Measurements from ENCODE around the gene ABTB2. TPM values are rescaled to one million over a fixed set of nuclear protein-coding genes. Genes with fewer than 3 reads are reported as not detected.
"Not testable (repeated sequence)": the region's sequence is repeated elsewhere in the genome, so short reads cannot be mapped to it uniquely, and the experiment has no call there.

ABTB2 gene
- total RNA-seq, 2 donors from 2014 or later, result 0.55 to 0.81 TPM

- H3K36me3 Mint-ChIP-seq (ENCODE audit: low read depth), result no peaks in the 10 kb centered on the region
- peaks cover 43% of the 10 kb centered on the region for H3K4me1 Mint-ChIP-seq
- ATAC-seq, result no peak
These were observed 106.2 kb downstream of the ABTB2 start for GRCh38 chr11:34251589-34251980.

GRCh38 chr11:34250732-34251588 lies 106.8 kb downstream of the ABTB2 start:
- no peaks in the 10 kb centered on the region for H3K27me3 Mint-ChIP-seq
- H3K9me3 ChIP-seq (ENCODE audit: control insufficient read depth, low read length, poor library complexity, severe bottlenecking), result no peaks in the 10 kb centered on the region
- ATAC-seq (peak; percentile 87), DNase-seq (peak; percentile 29 to 52 (median 36))
- H3K4me1 Mint-ChIP-seq, result peaks cover 43% of the 10 kb centered on the region
- H3K4me3 Mint-ChIP-seq, result peak overlapping the region; percentile 47
- H3K27ac Mint-ChIP-seq, result peak overlapping the region; percentile 39
- H3K36me3 Mint-ChIP-seq (ENCODE audit: low read depth), result no peaks in the 10 kb centered on the region

More at GRCh38 chr11:34251589-34251980, 106.2 kb downstream of the ABTB2 start:
- peaks cover 1% of the 10 kb centered on the region for H3K27me3 Mint-ChIP-seq
- H3K27ac Mint-ChIP-seq, result peak overlapping the region; percentile 39
- no peak for DNase-seq
- no peaks in the 10 kb centered on the region for H3K9me3 ChIP-seq (ENCODE audit: control insufficient read depth, low read length, poor library complexity, severe bottlenecking)
- H3K4me3 Mint-ChIP-seq, result peak overlapping the region; percentile 47

- no peaks in the 10 kb centered on the region for H3K9me3 ChIP-seq (ENCODE audit: control insufficient read depth, low read length, poor library complexity, severe bottlenecking)
- ATAC-seq, result no peak
- Mint-ChIP-seq H3K4me1 (peaks cover 48% of the 10 kb centered on the region), H3K36me3 (ENCODE audit: low read depth) (no peaks in the 10 kb centered on the region), H3K4me3 (peak overlapping the region; percentile 41), H3K27me3 (no peaks in the 10 kb centered on the region), H3K27ac (peak overlapping the region; percentile 74)
- DNase-seq, result no peak
These were observed 107.6 kb downstream of the ABTB2 start for GRCh38 chr11:34250211-34250610.

GRCh38 chr11:34249439-34249838 lies 108.4 kb downstream of the ABTB2 start:
- H3K27me3 Mint-ChIP-seq, result no peaks in the 10 kb centered on the region
- peaks cover 49% of the 10 kb centered on the region for H3K4me1 Mint-ChIP-seq

GRCh38 chr11:34246511-34246910 lies 111.3 kb downstream of the ABTB2 start:
- not testable (repeated sequence) for DNase-seq; H3K27ac Mint-ChIP-seq; H3K9me3 ChIP-seq (ENCODE audit: control insufficient read depth, low read length, poor library complexity, severe bottlenecking); H3K36me3 Mint-ChIP-seq (ENCODE audit: low read depth); ATAC-seq; H3K4me3 Mint-ChIP-seq; H3K27me3 Mint-ChIP-seq
- H3K4me1 Mint-ChIP-seq, result peaks cover 48% of the 10 kb centered on the region

More at GRCh38 chr11:34249439-34249838, 108.4 kb downstream of the ABTB2 start:
- Mint-ChIP-seq H3K27ac (peak overlapping the region; percentile 83), H3K36me3 (ENCODE audit: low read depth) (no peaks in the 10 kb centered on the region), H3K4me3 (peak overlapping the region; percentile 41)
- ATAC-seq (no peak), DNase-seq (no peak)
- H3K9me3 ChIP-seq (ENCODE audit: control insufficient read depth, low read length, poor library complexity, severe bottlenecking), result no peaks in the 10 kb centered on the region

- Mint-ChIP-seq H3K36me3 (ENCODE audit: low read depth) (no peaks in the 10 kb centered on the region), H3K4me1 (peaks cover 33% of the 10 kb centered on the region), H3K27me3 (no peaks in the 10 kb centered on the region), H3K27ac (no peak overlapping the region), H3K4me3 (no peak overlapping the region)
- ATAC-seq (no peak), DNase-seq (no peak)
- H3K9me3 ChIP-seq (ENCODE audit: control insufficient read depth, low read length, poor library complexity, severe bottlenecking), result no peaks in the 10 kb centered on the region
These were observed 112.8 kb downstream of the ABTB2 start for GRCh38 chr11:34245041-34245440.

GRCh38 chr11:34243600-34244464 lies 114.0 kb downstream of the ABTB2 start:
- ATAC-seq, result no peak

GRCh38 chr11:34242037-34242625 lies 115.7 kb downstream of the ABTB2 start:
- no peak for DNase-seq
- Mint-ChIP-seq H3K4me3 (no peak overlapping the region), H3K27me3 (no peaks in the 10 kb centered on the region), H3K27ac (peak overlapping the region; percentile 47), H3K36me3 (ENCODE audit: low read depth) (no peaks in the 10 kb centered on the region), H3K4me1 (peaks cover 8% of the 10 kb centered on the region)
- no peak for ATAC-seq
- no peaks in the 10 kb centered on the region for H3K9me3 ChIP-seq (ENCODE audit: control insufficient read depth, low read length, poor library complexity, severe bottlenecking)

More at GRCh38 chr11:34243600-34244464, 114.0 kb downstream of the ABTB2 start:
- no peaks in the 10 kb centered on the region for H3K36me3 Mint-ChIP-seq (ENCODE audit: low read depth)
- H3K27me3 Mint-ChIP-seq, result no peaks in the 10 kb centered on the region
- H3K27ac Mint-ChIP-seq, result no peak overlapping the region
- DNase-seq, result no peak
- peaks cover 21% of the 10 kb centered on the region for H3K4me1 Mint-ChIP-seq
- H3K4me3 Mint-ChIP-seq, result no peak overlapping the region
- no peaks in the 10 kb centered on the region for H3K9me3 ChIP-seq (ENCODE audit: control insufficient read depth, low read length, poor library complexity, severe bottlenecking)

GRCh38 chr11:34240150-34240494 lies 117.7 kb downstream of the ABTB2 start:
- H3K4me1 Mint-ChIP-seq, result peaks cover 10% of the 10 kb centered on the region
- no peaks in the 10 kb centered on the region for H3K36me3 Mint-ChIP-seq (ENCODE audit: low read depth)
- no peak for ATAC-seq
- DNase-seq, result no peak
- H3K9me3 ChIP-seq (ENCODE audit: control insufficient read depth, low read length, poor library complexity, severe bottlenecking), result no peaks in the 10 kb centered on the region
- peaks cover 6% of the 10 kb centered on the region for H3K27me3 Mint-ChIP-seq
- H3K4me3 Mint-ChIP-seq, result no peak overlapping the region
- no peak overlapping the region for H3K27ac Mint-ChIP-seq

- Mint-ChIP-seq H3K27me3 (peaks cover 6% of the 10 kb centered on the region), H3K4me1 (peaks cover 8% of the 10 kb centered on the region), H3K4me3 (no peak overlapping the region), H3K27ac (no peak overlapping the region), H3K36me3 (ENCODE audit: low read depth) (no peaks in the 10 kb centered on the region)
- H3K9me3 ChIP-seq (ENCODE audit: control insufficient read depth, low read length, poor library complexity, severe bottlenecking), result no peaks in the 10 kb centered on the region
- DNase-seq, result no peak
- ATAC-seq, result no peak
These were observed 118.2 kb downstream of the ABTB2 start for GRCh38 chr11:34239465-34240149.

GRCh38 chr11:34238966-34239365 lies 118.8 kb downstream of the ABTB2 start:
- Mint-ChIP-seq H3K27me3 (peaks cover 6% of the 10 kb centered on the region), H3K27ac (no peak overlapping the region), H3K4me1 (peaks cover 8% of the 10 kb centered on the region), H3K36me3 (ENCODE audit: low read depth) (no peaks in the 10 kb centered on the region), H3K4me3 (no peak overlapping the region)
- DNase-seq, result no peak
- no peaks in the 10 kb centered on the region for H3K9me3 ChIP-seq (ENCODE audit: control insufficient read depth, low read length, poor library complexity, severe bottlenecking)
- no peak for ATAC-seq

GRCh38 chr11:34238533-34238932 lies 119.3 kb downstream of the ABTB2 start:
- peaks cover 8% of the 10 kb centered on the region for H3K4me1 Mint-ChIP-seq

More at GRCh38 chr11:34238533-34238932, 119.3 kb downstream of the ABTB2 start:
- H3K9me3 ChIP-seq (ENCODE audit: control insufficient read depth, low read length, poor library complexity, severe bottlenecking), result no peaks in the 10 kb centered on the region
- H3K27me3 Mint-ChIP-seq, result peaks cover 6% of the 10 kb centered on the region
- ATAC-seq (no peak), DNase-seq (no peak)
- no peak overlapping the region for H3K27ac Mint-ChIP-seq
- H3K36me3 Mint-ChIP-seq (ENCODE audit: low read depth), result no peaks in the 10 kb centered on the region
- H3K4me3 Mint-ChIP-seq, result no peak overlapping the region
